ENCODE measurements around the gene TRIM31. TPM values are rescaled to one million over a fixed set of nuclear protein-coding genes. Genes with fewer than 3 reads are reported as not detected.

The TRIM31 gene
- total and polyA plus RNA-seq, 10 of the 15 experiments (the other 5 are each of a cell fraction or from before 2014, with no cell fraction given), result 0.09 to 20.5 (median 0.31) TPM; not detected in 3

- ChIA-PET CTCF (interaction anchor here (0.7 to 7.3 kb wide), 7 partner anchors 8 to 478 kb away, joined by 3 to 193 read pairs (median 5); partner anchors contain the start of gene TRIM31), SMC1A (ENCODE audit: uncharacterized antibody, unreplicated experiment) (interaction anchor here (1.0 to 18.7 kb wide), 2 partner anchors 9 to 18 kb away, joined by 4 to 647 read pairs; partner anchors contain the start of genes TRIM31 and TRIM40), POLR2A (interaction anchor here (3.4 to 7.2 kb wide), 3 partner anchors 12 to 22 kb away, joined by 16 to 54 read pairs (median 43); partner anchors contain the start of gene TRIM31), RAD21 (ENCODE audit: unreplicated experiment) (interaction anchor here (0.8 to 4.9 kb wide), 4 partner anchors 18 to 151 kb away, joined by 3 to 101 read pairs (median 3); no protein-coding TSS in a partner anchor)
- peak; percentile 15; the same call in 1 of the 3 replicates for ATAC-seq
- H3K27ac ChIP-seq (ENCODE audit: control insufficient read depth, insufficient read depth), result no peak overlapping the region
- intact Hi-C loops (cut with micrococcal nuclease; ENCODE audit: unreplicated experiment) (no loop called here), in situ Hi-C loops (cut with MboI) (no loop called here)
- H3K27me3 ChIP-seq (replicated peaks in 1 of 2; ENCODE audit: control insufficient read depth in 2 of 2, insufficient read depth in 2 of 2, low read length in 1 of 2), result peaks cover 4 to 8% of the 10 kb centered on the region in 2 experiments
- H3K79me2 ChIP-seq (ENCODE audit: control insufficient read depth, insufficient read depth, low read length), result no peaks in the 10 kb centered on the region
- BruUV-seq (replicated peaks), result no TSS peak
- DNase-seq (ENCODE audit: low read depth, low spot score), result no peak
- H3K4me2 ChIP-seq (ENCODE audit: control insufficient read depth, insufficient read depth), result peak overlapping the region; percentile 38; the same call in 1 of the 2 replicates
- no peaks in the 10 kb centered on the region for H3K36me3 ChIP-seq (ENCODE audit: control insufficient read depth in 2 of 2, insufficient read depth in 2 of 2, low read length in 1 of 2)
- FAIRE-seq, result no peak
- no peaks in the 10 kb centered on the region for H3K9me3 ChIP-seq (replicated peaks; ENCODE audit: control insufficient read depth, insufficient read depth, low read length)
- no peak overlapping the region for H3K4me3 ChIP-seq
- H3K9ac ChIP-seq (ENCODE audit: control insufficient read depth, insufficient read depth, low read length), result no peak overlapping the region
- TF ChIP-seq, protein P1, sequence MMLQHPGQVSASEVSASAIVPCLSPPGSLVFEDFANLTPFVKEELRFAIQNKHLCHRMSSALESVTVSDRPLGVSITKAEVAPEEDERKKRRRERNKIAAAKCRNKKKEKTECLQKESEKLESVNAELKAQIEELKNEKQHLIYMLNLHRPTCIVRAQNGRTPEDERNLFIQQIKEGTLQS (IDR thresholded peaks at IDR 0.05; ENCODE audit: borderline replicate concordance, extremely low read depth, low read depth, low read length), result no peak
- TF ChIP-seq IKZF1 (conservative IDR thresholded peaks at IDR 0.05), result peak; percentile 15; the same call in 1 of the 2 replicates
- TF ChIP-seq RAD21 (IDR thresholded peaks at IDR 0.05; ENCODE audit: insufficient read depth, low read depth, low read length), result no peak
- TF ChIP-seq ZNF592 (IDR thresholded peaks at IDR 0.05), result no peak
- WGBS (ENCODE audit: insufficient coverage, insufficient replicate concordance, low lambda C conversion rate, missing lambda C conversion rate), result 47% methylated on average over 44 of the region's 50 CpGs
- H3K4me1 ChIP-seq (ENCODE audit: control insufficient read depth, insufficient read depth, low read length), result peaks cover 5% of the 10 kb centered on the region
- no peaks in the 10 kb centered on the region for H4K20me1 ChIP-seq (ENCODE audit: control insufficient read depth, insufficient read depth)
- no peak overlapping the region; the same call in 1 of the 2 replicates for H2AFZ ChIP-seq (ENCODE audit: control insufficient read depth, low read depth, low read length)
Measured at GRCh38 chr6:30127238-30128093, 14.6 kb upstream of the TRIM31 start.

All from GM12878 (cell line).